Coronary artery (tissue), 2 donors: ENCODE data around the gene SRSF9.

Source experiments
- DNase-seq: peaks from one replicate; pipeline ENCODE4 v3.0.0-alpha.2; 2017; ENCODE audit warnings: low spot score
- H3K27ac ChIP-seq, 2 donors: fragments of 200-600 bp; sonication (generic); one replicate each; pipeline ENCODE4 v1.5.1; 2016 to 2019
- H3K4me3 ChIP-seq: fragments of 200-600 bp; sonication (generic); 2 replicates; pipeline ENCODE4 v1.5.1; 2016; ENCODE audit warnings: mild to moderate bottlenecking, moderate library complexity
- CTCF ChIP-seq: fragments of 200-600 bp; sonication (generic); IDR thresholded peaks from one replicate; pipeline ENCODE4 v1.5.1; 2019; ENCODE audit warnings: antibody characterized with exemption

The SRSF9 gene

GRCh38 chr12:120498870-120499515, 29.4 kb upstream of the SRSF9 start:
- no peak for TF ChIP-seq CTCF
- Histone ChIP-seq H3K27ac (no peak overlapping the region), H3K4me3 (no peak overlapping the region)
- no peak for DNase-seq

GRCh38 chr12:120497524-120498150, 28.1 kb upstream of the SRSF9 start:
- peak overlapping the region; percentile 8 to 98 for H3K27ac ChIP-seq
- TF ChIP-seq CTCF: no peak
- DNase-seq: no peak
- peak overlapping the region; percentile 100 for H3K4me3 ChIP-seq

GRCh38 chr12:120496413-120497340, 27.1 kb upstream of the SRSF9 start:
- H3K4me3 ChIP-seq: peak overlapping the region; percentile 100
- TF ChIP-seq CTCF: no peak
- DNase-seq: peak; percentile 80
- H3K27ac ChIP-seq: peak overlapping the region; percentile 76 to 98

- Histone ChIP-seq H3K4me3 (peak within 1 kb of the TSS; percentile 100), H3K27ac (peak within 1 kb of the TSS; percentile 76 to 98)
- peak; percentile 96 for DNase-seq
- no peak for TF ChIP-seq CTCF
Observed at GRCh38 chr12:120495731-120496412, 26.3 kb upstream of the SRSF9 start, which contains the start of gene DYNLL1. TSS of gene DYNLL1 (plus strand) at chr12:120496113. CDS start at chr12:120496422, 309 bp downstream.

GRCh38 chr12:120495186-120495730, 25.7 kb upstream of the SRSF9 start:
- Histone ChIP-seq H3K27ac (peak overlapping the region in 1 of 2 donors; percentile 98), H3K4me3 (peak overlapping the region; percentile 100)
- no peak for TF ChIP-seq CTCF
- no peak for DNase-seq

GRCh38 chr12:120490833-120491512, 21.4 kb upstream of the SRSF9 start:
- TF ChIP-seq CTCF: no peak
- no peak for DNase-seq
- no peak overlapping the region for H3K27ac ChIP-seq
- H3K4me3 ChIP-seq: no peak overlapping the region
